HG02870 (cell line): Measurements from ENCODE around the gene SLC41A3.
"Not testable (repeated sequence)": the region's sequence is repeated elsewhere in the genome, so short reads cannot be mapped to it uniquely, and the experiment has no call there.

Source experiments
- ATAC-seq: cut with Tn5 transposase; IDR thresholded peaks from one replicate; pipeline ENCODE4 v1.9.1; 2021; ENCODE audit warnings: mild to moderate bottlenecking, moderate library complexity; ENCODE audit not compliant: unreplicated experiment

SLC41A3 gene

GRCh38 chr3:126008219-126008618 is 75.7 kb downstream of the SLC41A3 start:
- no peak for ATAC-seq

GRCh38 chr3:126005951-126006350 is 78.0 kb downstream of the SLC41A3 start:
- no peak for ATAC-seq

- ATAC-seq: no peak
These were observed 79.2 kb downstream of the SLC41A3 start for GRCh38 chr3:126004692-126005091.

- no peak for ATAC-seq
These were observed 79.7 kb downstream of the SLC41A3 start for GRCh38 chr3:126004217-126004616.

GRCh38 chr3:126003447-126004190 is 80.3 kb downstream of the SLC41A3 start:
- no peak for ATAC-seq

GRCh38 chr3:126002189-126002588 is 81.7 kb downstream of the SLC41A3 start:
- no peak for ATAC-seq

- ATAC-seq: not testable (repeated sequence)
These were observed 87.2 kb downstream of the SLC41A3 start for GRCh38 chr3:125996751-125997150.

- ATAC-seq: peak; percentile 81
These were observed 93.5 kb downstream of the SLC41A3 start for GRCh38 chr3:125990253-125990970.

GRCh38 chr3:125984951-125985350 is 99.0 kb downstream of the SLC41A3 start:
- not testable (repeated sequence) for ATAC-seq

GRCh38 chr3:125977104-125977503 is 106.8 kb downstream of the SLC41A3 start:
- ATAC-seq: not testable (repeated sequence)

GRCh38 chr3:125976003-125976390 is 107.9 kb downstream of the SLC41A3 start:
- not testable (repeated sequence) for ATAC-seq

GRCh38 chr3:125975245-125976002 is 108.5 kb downstream of the SLC41A3 start:
- ATAC-seq: not testable (repeated sequence)

- ATAC-seq: not testable (repeated sequence)
These were observed 111.7 kb downstream of the SLC41A3 start for GRCh38 chr3:125971997-125972944.

GRCh38 chr3:125968701-125969592 is 115.0 kb downstream of the SLC41A3 start, which contains the start of gene ROPN1B:
Gene ROPN1B (plus strand): TSS chr3:125969178. CDS start chr3:125972055, 2,877 bp downstream.
- not testable (repeated sequence) for ATAC-seq

- not testable (repeated sequence) for ATAC-seq
These were observed 115.8 kb downstream of the SLC41A3 start for GRCh38 chr3:125968121-125968520.

GRCh38 chr3:125967156-125967555 is 116.8 kb downstream of the SLC41A3 start:
- no peak for ATAC-seq

GRCh38 chr3:125965505-125965904 is 118.4 kb downstream of the SLC41A3 start:
- no peak for ATAC-seq

GRCh38 chr3:125963834-125964233 is 120.1 kb downstream of the SLC41A3 start:
- not testable (repeated sequence) for ATAC-seq

- ATAC-seq: no peak
These were observed 122.7 kb downstream of the SLC41A3 start for GRCh38 chr3:125961289-125961589.
